Myocyte (in vitro differentiated cells): Measurements from ENCODE around the gene ATP6V0C. TPM values are rescaled to one million over a fixed set of nuclear protein-coding genes. Genes with fewer than 3 reads are reported as not detected.

ENCODE experiments used
- DNase-seq: peaks from one replicate; pipeline ENCODE4 v3.0.0-alpha.2; 2012; ENCODE audit warnings: low read depth
- total RNA-seq: library from RNA; depleted of rRNA; stranded (reverse); fragments of >200 nt; gene quantifications from 2 replicates; pipeline ENCODE4 v1.2.3, GENCODE V29; 2014

ATP6V0C gene
- total RNA-seq, 1 donor from 2014 or later: 59.2 TPM

- DNase-seq: no peak
Observed at GRCh38 chr16:2490190-2491105, 23.3 kb upstream of the ATP6V0C start.

- DNase-seq: no peak
Observed at GRCh38 chr16:2492292-2492691, 21.5 kb upstream of the ATP6V0C start.

- no peak for DNase-seq
Observed at GRCh38 chr16:2493605-2494004, 20.1 kb upstream of the ATP6V0C start.

GRCh38 chr16:2494616-2495015, 19.1 kb upstream of the ATP6V0C start:
- no peak for DNase-seq

GRCh38 chr16:2495041-2495440, 18.7 kb upstream of the ATP6V0C start:
- no peak for DNase-seq

- no peak for DNase-seq
Observed at GRCh38 chr16:2496223-2497115, 17.3 kb upstream of the ATP6V0C start.

GRCh38 chr16:2497116-2497630, 16.6 kb upstream of the ATP6V0C start:
- DNase-seq: peak; percentile 86

GRCh38 chr16:2497695-2498484, 15.9 kb upstream of the ATP6V0C start:
- no peak for DNase-seq

- DNase-seq: no peak
Observed at GRCh38 chr16:2498531-2499253, 15.1 kb upstream of the ATP6V0C start.

GRCh38 chr16:2499454-2499853, 14.3 kb upstream of the ATP6V0C start:
- DNase-seq: no peak

- no peak for DNase-seq
Observed at GRCh38 chr16:2499890-2500429, 13.8 kb upstream of the ATP6V0C start.

GRCh38 chr16:2500430-2500917, 13.3 kb upstream of the ATP6V0C start:
- no peak for DNase-seq

- peak; percentile 69 for DNase-seq
Observed at GRCh38 chr16:2500918-2501750, 12.6 kb upstream of the ATP6V0C start.

- DNase-seq: no peak
Observed at GRCh38 chr16:2501946-2502895, 11.5 kb upstream of the ATP6V0C start.

GRCh38 chr16:2505695-2506094, 8.1 kb upstream of the ATP6V0C start:
- DNase-seq: no peak

- DNase-seq: no peak
Observed at GRCh38 chr16:2507052-2507659, 6.6 kb upstream of the ATP6V0C start.

- DNase-seq: no peak
Observed at GRCh38 chr16:2507665-2508064, 6.1 kb upstream of the ATP6V0C start.
